Measurements from ENCODE around the gene MAPT.

- TF ChIP-seq CTCF (IDR thresholded peaks at IDR 0.05) = no peak
- TF ChIP-seq POLR2A (IDR thresholded peaks at IDR 0.05; ENCODE audit: low read depth) = no peak
- TF ChIP-seq POLR2AphosphoS5 (IDR thresholded peaks at IDR 0.05) = no peak
- no peak for TF ChIP-seq EP300 (IDR thresholded peaks at IDR 0.05)
These were observed 11.5 kb downstream of the MAPT start for GRCh38 chr17:45905814-45906213.
